KBM-7 (cell line): ENCODE results near the gene IRF2BP1.
"Not testable (repeated sequence)": the region's sequence is repeated elsewhere in the genome, so short reads cannot be mapped to it uniquely, and the experiment has no call there.

Source experiments
- DNase-seq: peaks from one replicate; pipeline ENCODE4 v3.0.0-alpha.2; 2015
- in situ Hi-C: fragments of 300-500 bp; cut with MboI; formaldehyde crosslinking; loops from 2 replicates; pipeline ENCODE4 v1.14.3; 2020; ENCODE audit warnings: low sequenced_read_pairs, low pct_unique_long_range_greater_than_20kb, mixed read lengths

IRF2BP1 gene

DNA sequence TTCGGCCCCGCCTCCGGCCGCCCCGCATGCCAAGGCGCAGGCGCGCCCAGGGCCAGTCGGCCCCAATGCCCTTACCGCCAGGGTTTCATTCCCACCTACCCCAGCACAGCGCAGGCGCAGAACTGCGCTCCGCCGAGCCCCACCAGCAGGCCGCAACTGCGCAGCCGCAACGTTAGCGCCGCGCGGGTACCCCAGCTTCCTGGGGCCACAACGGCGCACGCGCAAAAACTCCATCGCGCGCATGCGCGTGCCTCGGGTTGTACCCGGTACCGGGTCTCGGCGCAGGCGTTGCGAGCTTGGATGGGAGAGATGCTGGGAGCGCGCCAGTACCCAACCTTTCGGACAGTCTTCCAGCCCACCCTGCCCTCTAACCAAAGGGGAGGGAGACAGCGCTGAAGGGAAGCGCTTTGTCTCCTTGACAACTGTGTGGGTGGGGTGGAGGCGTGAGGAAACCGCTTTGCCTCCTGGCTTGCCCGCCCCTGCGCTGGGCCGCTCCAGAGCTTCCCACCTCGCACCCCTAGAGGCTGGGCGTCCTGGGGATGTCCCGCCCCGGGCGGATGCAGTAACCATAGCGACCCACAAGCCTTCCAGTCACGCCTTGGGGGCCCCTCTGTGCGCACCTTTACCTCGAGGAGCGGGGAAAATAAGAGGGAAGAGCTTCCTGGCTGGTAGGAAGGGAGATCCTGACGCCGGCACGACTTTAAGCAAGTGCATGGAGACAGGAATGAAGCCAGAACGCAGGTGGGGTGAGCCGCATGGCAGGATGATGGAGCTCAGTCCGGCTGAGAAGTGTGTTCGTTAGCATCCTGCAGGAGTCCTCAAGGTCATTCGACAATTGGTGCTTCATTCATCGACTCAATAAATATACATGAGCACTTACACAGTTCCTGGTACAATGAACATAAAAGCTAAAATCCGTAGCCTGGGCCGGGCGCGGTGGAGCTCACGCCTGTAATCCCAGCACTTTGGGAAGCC is 17.0 kb upstream of the IRF2BP1 start:
- in situ Hi-C loops, result no loop called here

DNA sequence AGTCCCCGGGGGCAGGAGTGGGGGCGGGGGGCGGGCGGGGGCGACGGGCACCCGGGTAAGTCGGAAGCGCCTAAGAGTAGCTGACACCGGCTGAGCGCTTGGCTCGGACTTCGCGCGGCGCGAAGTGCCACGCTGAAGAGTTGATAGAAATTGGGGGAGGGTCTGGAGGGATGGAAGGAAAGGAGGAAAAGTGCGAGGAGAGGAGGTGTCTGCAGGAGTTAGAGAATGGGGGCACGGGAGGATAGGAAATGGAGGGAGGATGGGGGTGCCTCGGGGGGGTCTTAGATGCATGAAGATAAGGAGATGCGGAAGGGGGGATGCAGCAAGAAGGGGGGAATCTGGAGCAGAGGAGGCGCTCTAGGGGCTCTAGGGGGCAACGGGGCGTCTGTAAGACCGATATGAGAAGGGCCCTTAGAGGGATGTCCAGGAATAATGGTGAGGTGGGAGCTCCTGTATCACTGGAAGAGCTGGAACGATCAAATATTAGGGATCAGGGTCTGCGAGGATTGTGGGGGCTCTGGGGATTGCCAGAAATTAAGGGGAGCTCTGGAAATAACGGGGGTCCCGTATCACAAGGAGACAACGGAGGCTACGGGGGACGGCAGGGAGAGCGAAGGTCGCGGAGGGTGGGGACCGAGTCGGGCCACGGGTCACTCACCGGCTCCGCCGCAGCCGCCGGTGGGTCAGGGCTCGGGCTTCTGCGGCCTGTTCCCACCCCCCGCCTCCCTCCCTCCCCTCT is 16.1 kb upstream of the IRF2BP1 start, which contains the start of gene MYPOP:
Gene MYPOP, minus strand, starts transcription at position 702 of the 739 bp plus-strand sequence. CDS start 840 bp downstream, outside the sequence.
- no peak for DNase-seq
- in situ Hi-C loops, result no loop called here

More for the DNA sequence above, 17.0 kb upstream of the IRF2BP1 start:
- DNase-seq, result peak; percentile 97

DNA sequence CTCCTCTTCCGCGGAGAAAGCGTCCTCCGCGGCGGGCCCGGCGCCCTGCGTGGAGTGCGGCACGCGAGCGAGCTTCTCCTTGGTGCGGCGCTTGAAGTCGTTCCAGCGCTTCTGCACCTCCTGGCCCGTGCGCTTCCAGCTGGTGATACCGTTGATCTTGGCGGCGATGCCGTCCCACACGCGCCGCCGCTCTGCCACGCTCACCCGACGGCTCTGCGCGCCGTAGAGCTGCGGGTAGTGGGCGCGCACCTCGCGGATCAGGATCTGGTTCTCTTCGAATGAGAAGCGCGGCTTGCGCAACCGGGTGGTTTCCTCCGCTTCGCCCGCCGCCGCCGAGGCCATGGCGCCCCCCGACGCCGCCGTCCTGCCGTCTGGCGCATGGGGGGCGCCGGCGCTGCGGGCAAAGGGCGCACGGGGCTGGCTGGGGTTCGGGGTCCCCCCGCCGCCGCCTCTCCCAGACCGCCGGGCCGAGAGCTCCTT is 15.5 kb upstream of the IRF2BP1 start:
- in situ Hi-C loops, result no loop called here

DNA sequence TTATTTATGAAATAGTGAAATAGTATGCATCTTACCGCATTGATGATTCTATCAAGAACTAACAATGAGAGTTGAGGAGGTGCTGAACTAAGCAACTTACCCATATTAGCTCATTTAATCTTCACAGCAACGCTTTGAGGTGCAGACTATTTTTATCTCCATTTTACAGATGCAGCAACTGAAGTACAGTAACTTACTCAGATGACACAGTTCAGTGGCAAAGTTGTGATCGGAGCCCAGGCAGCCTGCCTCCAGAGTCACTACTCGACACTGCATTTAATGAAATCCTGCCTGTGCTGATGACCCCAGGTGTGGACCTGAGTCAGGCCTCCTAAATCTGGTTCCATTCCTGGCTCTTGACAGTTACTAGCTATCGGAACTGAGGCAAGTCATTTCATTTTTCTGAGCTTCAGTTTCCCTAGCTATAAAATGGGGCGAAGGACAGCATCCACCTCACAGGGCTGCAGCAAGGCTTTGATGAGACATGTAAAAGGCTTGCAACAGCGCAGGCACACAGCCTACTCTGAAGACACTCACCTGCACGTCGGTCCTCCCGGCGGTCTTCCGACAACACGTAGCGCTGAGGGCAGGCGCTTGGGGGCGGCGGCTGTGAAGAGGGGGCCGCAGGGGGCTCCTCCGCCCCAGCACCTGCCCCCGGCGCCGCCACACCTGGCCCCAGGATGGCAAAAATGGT is 14.9 kb upstream of the IRF2BP1 start:
- no peak for DNase-seq
- in situ Hi-C loops, result no loop called here

More for the DNA sequence above, 15.5 kb upstream of the IRF2BP1 start:
- no peak for DNase-seq

DNA sequence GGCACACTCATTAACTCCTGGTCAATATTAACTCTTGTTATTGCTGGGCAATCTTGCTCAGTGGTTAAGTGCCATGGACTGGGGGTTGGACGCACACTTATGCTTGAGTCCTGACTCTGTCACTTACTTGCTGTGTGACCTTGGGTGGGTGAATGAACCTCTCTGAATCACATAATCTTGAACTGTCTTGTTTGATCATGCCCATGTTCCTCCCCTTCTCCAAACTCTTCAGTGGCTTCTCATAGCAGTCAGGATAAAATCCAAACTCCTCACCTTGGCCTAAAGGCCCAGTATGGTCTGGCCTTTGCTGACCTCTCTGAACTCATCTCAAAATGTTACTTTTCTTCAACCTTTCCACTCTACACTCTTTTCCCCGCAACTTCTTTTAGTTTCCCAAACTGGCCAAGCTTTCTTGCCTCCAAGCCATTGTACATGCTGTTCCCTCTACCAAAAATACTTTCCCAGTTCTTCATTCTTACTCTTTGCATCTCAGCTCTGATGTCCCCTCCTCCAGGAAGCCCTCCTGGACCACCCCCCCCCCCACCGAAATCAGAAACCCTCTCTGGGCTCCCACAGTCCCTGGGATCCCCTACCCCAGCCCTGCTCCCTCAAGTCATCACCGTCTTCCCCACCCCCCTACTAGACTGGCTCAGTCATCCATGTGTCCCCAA is 14.1 kb upstream of the IRF2BP1 start:
- no peak for DNase-seq
- in situ Hi-C loops, result no loop called here

DNA sequence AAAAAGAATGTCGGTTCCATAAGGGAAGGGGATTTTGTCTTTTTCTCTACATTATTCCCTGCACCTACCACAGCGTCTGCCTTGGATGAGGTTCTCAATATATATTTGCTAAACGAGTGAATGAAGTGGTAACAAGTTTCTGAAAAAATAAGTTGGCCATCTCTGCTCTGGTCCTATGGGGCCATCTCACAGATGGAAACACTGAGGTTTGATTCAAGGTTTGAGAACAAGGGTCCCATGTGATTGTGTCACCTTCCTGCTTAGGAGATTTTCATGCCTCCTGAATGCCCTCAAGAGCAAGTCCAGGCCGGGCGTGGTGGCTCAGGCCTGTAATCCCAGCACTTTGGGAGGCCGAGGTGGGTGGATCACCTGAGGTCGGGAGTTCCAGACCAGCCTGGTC is 13.3 kb upstream of the IRF2BP1 start:
- in situ Hi-C loops, result no loop called here
- no peak for DNase-seq

DNA sequence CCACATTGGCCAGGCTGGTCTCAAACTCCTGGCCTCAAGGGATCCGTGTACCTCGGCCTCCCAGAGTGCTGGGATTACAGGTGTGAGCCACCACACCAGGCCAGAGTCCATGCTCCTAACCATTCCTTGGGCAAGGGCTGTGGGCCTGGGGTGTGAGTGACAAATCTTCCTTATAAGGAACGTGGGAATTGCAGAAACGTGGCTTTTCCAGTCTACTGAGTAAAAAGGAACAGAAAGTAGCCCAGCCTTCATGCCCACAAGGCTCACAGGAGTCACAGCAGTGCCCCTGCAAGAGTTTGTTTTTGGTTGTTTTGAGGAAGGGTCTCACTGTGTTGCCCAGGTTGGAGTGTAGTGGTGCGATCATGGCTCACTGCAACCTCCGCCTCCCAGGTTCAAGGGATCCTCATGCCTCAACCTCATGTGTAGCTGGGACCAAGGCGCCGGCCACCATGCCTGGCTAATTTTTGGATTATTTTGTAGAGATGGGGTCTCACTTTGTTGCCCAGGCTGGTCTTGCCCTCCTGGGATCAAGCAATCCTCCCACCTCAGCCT is 11.4 kb upstream of the IRF2BP1 start:
- no peak for DNase-seq
- in situ Hi-C loops, result no loop called here

DNA sequence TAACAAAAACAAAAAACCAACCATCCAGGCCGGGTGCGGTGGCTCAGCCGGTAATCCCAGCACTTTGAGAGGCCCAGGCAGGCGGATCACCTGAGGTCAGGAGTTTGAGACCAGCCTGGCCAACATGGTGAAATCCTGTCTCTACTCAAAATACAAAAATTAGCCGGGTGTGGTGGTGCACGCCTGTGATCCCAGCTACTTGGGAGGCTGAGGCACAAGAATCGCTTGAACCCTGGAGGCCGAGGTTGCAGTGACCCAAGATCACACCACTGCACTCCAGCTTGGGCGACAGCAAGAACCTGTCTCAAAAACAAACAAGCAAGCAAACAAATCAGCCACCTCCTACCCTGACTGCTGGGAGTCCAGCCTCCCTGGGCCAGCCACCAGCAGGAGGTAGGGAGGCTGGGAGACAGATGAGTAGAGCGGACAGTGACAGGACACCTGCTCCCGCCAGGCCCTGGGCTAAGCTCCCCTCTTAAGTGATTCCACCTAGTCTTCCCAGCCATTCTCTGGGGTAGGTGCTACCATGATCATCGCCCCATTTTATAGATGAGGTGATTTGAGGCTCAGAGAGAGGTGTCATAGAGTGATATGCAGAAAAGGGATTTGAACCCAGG is 10.2 kb upstream of the IRF2BP1 start:
- DNase-seq, in situ Hi-C loops: not testable (repeated sequence)

DNA sequence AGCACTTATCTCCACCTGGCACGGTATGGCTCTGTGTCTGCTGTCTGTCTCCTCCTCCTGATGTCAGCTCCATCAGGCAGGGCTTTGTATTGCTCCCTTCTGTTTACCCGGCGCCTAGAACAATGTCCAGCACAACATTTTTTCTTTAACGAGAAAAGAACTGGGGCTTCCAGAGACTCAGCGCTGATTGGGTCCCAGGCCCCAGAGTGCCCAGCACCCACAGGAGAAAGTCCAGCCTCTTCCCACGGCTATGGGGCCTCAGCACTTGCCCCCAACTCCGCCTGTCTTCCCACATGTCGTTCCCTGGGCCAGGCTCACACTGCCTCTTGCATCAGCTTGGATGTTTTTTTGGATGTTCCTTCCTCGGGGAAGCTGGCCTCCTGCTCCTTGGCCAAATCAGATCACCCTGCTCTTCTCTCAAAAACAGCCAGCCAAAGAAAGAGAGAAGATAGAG is 9.6 kb upstream of the IRF2BP1 start:
- DNase-seq, result no peak
- in situ Hi-C loops, result no loop called here

DNA sequence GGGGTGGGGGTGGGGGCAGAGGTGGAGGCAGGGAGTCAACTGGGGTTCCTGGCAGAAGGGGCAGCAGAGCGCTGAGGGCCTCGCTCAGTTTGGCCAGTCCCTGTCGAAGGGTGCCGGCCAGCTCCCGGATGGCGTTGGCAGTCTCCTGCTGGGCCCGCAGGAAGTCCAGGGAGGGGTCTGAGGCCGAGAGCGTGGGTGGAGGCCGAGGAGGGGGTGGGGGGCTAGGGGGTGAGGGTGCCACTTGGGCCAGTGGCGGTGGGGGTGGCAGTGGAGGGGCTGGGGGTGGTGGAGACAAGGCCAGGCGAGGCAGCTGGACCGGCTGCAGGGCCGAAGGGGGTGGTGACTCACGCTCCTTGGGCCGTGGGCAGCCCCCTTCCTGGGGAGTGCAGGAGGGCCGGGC is 4.9 kb upstream of the IRF2BP1 start:
- no peak for DNase-seq
- in situ Hi-C loops, result no loop called here

DNA sequence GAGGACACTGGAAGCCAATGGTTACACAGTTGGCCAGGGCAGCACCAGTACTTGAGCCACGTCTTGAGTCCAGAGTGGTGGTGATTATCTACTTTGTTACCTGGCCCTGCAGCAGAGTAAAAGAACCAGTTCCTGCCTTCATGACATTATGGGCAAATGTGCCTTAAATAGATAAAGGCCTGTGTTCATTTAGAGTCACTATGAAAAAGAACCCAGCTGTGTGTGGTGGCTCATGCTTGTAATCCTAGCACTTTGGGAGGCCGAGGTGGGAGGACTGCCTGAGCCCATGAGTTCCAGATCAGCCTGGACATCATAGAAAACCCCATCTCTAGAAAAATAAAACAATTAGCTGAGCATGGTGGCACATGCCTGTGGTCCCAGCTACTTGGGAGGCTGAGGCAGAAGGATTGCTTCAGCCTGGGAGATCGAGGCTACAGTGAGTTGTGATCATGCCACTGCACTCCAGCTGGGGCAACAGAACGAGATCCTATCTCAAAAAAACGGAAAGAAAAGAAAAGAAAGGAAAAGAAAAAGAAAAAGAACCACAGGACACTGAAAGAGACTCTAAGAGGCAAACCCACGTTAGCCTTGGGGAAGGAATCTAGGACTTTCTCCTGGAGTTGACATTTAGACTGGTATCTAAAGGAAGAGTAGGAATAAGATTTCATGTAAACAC is 3.4 kb upstream of the IRF2BP1 start:
- in situ Hi-C loops, result no loop called here
- no peak for DNase-seq

DNA sequence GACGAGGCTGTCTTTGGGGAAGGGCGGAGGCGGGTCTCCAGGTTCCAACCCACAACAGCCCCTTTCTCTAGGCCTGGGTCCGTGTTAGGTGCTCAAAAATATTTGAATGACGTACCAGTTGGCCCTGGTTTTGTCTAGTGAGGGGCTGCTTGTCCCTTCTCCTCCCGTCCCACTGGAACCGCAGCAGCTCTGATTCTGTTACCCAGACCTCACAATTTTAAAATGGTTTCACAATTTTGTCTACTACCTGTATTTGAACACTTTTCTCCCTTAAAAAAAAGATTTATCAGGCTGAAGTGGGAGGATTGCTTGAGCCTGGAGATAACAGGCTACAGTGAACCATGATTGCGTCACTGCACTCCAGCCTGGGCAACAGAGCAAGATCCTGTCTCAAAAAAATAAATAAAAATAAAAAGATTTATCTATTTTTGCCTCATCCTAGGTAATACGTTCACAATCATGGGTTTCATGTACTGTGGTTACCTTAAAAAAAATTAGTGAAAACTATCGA is 1.3 kb upstream of the IRF2BP1 start:
- in situ Hi-C loops, result no loop called here
- DNase-seq, result no peak

DNA sequence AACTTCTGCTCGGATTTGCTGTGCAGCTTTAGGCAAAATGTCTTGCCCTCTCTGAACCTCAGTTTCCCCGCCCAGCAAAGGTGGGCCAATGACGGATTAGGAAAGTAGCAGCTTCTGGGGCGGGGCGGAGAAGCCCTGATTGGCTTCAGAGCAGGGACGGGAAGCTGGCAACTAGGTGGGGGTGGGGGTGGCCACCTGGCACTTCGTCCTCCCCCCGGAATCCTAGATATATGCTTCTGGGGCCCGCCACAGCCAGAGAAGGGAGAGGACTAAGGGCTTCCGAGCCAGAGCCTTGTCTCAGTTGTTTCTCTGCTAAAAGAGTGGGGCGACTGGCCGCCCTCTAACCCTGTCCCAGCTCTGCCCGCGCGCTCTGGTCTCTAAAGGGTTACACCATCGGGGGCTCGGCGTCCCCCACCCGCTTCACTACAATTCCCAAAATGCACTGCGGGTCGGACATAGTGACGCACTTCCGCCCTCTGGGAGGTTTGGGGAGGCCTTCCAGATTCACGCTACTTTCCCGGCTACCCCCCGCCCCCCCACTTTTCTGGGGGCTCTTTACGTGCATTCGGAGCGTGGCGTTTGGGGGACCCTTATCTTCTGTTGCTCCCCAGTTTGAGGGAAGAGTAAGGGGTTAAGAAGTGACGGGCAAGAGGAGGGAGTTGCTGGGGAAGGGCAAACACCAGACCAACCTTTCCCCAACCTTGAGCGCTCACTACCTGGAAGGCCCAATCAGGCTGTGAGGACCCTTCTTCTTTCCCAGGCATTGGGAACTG is 672 bp upstream of the IRF2BP1 start:
- peak; percentile 93 for DNase-seq
- in situ Hi-C loops, result no loop called here

DNA sequence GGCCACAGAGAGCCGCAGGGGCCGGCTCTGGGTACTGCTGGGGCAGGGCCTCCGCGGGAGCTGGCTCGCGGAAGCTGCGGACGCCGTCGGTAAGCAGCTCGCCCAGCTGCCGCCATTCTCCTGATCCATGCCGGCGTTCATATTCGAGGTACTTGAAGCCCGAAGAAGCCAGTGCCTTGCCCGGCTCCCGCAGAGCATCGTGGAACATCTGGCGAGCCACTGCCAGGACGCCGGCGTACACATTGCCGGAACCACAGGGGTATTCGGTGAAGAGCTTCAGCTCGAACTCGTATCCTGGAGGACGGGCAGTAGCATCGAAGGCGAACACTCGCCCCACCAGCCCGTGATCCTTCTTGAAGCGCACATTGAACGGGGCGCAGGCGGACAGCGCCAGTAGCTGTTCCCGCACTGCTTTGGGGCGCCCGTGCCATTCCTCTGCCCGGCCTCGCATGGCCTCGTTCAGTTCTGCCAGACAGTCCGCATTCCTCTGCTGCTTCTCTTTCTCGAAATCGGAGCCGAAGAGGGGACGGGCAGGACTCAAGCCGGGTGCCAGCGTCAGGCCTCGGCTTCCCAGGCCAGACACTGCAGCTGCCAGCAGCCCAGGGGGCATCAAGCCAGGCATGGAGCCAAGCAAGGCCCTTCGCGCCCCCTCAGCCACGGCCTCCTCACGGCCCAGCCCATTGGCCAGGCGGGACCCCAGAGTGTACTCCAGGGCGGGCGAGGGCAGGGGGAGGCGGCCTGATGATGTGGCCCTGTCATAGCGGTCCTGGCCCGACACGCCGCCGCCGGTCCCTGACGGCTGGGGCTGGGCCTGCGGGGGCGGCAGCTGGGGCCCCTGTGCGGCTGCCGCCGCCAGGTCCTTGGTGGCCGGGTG is 1.0 kb downstream of the IRF2BP1 start:
- DNase-seq, result no peak
- in situ Hi-C loops, result no loop called here

DNA sequence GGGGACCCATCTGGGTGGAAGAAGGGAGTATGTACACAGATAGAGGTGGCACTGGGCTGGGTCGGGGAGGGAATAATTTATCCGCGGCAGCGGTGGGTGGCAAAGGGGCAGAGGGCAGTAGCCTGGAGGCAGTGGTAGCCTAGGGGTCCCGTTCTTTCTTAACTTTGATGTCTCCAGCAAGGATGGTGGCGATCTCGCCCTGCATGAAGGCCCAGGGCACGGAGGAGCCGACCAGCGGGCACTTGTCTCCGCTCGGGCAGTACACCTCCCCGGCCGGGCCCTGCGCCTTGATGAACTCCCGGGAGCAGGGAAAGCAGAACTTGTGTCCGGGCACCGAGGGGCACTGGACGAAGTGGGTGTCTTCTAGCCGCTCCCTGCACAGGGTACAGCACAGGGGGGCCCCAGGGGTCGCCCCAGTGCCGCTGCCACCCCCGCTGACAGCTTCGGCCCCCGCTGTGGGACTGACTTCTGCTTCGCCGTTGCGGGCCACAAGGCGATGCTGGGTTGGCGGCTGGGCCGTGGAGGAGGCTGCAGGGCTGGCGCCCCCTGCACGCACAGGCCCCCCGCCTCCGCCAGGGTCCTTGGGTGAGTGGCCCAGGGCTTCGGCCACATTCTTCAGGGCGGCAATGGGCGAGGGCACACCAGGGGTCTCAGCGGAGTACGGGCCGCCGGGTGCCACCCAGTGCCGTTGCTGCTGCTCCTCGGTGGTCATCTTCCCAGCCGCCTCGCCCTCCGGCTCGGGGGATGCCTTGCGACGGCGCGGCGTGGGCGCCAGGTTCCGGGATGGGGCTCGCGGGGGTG is 1.9 kb downstream of the IRF2BP1 start:
- in situ Hi-C loops, result no loop called here
- DNase-seq, result no peak
